GM21529 (cell line): ENCODE measurements around the gene SMAD6.

Source experiments
- ATAC-seq: cut with Tn5 transposase; IDR thresholded peaks from one replicate; pipeline ENCODE4 v1.9.1; 2021; ENCODE audit not compliant: unreplicated experiment

Gene SMAD6

DNA sequence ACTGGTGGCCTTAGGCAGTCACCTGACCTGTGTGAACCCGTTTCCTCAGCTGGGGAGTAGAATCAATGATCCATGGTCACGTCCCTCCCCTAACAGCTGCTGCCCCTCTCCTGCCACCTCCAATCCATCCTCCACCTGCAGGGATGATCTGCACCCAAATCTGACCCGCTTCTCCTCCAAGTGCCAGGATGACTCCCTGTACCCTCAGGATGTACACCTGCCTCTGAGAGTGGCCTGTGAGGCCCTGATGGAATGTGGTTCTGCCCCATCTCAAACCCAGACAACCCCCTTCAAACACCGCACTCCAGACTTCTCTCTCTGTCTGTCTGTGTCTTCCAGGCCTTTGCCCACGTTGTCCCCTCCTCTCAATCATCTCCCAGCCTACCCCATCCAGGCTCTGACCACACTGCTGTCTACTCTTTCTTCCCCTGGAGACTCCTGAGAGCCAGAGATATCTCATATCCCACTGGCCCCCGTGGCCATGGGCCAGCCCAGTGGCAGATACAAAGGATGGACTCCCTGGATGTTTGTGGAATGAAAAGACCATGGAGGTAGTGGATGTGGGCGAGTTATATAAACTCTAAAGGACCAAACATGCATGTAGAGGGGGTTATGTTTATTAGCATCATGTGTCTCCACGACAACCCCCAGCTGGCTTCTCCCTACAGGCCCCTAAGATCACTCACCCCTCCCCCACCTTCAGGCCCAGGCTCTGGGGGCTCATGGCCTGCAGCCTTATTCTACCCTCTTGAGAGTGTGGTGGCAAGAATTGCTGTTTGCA, 84.9 kb downstream of the SMAD6 start:
- no peak for ATAC-seq

DNA sequence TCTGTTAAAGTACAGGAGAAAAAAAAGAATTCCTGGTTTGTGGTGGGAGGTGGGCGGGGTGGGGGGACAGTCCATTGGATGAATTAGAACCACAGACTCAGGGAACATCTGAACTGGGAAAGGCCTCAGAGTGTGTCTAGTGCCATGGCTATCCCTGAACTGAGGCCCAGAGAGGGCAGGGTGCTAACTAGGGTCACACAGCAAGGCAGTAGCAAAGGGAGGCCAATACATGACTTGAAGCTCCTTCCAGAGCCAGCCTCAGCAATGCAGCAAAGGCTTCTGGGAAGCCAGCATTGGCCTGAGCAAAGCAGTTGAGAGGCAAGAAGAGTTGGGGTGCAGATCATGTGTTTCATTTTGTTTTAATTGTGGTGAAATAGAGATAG, 85.4 kb downstream of the SMAD6 start:
- no peak for ATAC-seq

DNA sequence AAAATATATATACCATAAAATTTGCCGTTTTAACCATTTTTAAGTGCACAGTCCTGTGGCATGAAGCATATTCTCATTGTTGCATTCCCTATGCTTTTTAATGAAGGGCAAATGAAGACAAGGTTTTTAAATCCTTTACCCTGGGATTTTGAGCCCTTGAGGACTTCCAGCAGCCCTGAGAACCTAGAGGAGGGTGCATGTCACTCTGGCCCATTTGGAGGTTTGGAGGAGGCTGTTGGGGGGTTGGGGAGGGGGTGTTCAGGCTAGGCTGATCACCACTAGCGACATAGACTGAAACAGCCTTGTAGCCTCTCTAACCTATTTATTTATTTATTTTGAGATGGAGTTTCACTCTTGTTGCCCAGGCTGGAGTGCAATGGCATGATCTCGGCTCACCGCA, 86.0 kb downstream of the SMAD6 start:
- ATAC-seq = no peak

DNA sequence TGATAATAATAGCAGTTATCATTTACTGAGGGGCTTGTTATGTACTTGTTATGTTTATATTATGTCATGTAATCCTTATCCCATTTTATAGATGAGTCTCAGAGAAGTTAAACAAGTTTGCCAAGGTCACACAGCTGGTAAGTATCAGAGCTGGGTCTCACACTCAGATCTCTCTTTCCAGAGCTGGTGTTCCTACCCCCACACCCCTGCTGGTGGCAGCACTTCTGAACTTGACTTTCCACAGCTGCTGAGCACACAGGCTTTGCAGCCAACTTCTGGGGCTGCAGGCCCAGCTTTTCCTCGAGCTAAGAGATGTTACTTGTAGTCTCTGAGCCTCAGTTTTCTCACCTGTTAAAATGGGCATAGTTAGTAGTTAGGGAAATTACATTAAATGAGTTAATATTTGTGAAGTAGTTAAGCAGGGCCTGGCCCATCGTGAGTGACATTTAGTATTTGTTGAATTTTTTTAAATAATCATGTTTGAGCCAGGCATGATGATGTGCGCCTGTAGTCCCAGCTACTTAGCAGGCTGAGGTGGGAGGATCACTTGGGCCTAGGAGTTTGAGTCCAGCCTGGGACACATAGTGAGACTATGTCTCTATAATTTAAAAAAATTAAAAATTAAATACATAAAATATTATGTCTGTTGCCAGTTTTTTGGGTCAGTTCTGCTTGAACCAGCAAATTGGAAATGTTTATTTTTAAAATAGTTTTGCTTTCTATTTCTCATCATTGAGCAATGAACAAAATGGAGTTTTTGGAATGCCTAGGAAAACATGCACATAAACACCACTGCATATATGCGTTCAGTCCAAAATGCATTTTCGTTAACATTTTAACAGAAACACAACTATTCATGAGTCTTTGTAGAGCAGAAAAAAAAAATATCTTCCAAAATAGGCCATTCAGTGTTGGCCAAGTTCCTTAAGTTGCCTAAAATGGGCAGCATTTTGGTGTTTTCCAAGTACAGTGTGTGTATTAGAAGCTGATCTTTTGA, 87.3 kb downstream of the SMAD6 start:
- ATAC-seq = no peak

DNA sequence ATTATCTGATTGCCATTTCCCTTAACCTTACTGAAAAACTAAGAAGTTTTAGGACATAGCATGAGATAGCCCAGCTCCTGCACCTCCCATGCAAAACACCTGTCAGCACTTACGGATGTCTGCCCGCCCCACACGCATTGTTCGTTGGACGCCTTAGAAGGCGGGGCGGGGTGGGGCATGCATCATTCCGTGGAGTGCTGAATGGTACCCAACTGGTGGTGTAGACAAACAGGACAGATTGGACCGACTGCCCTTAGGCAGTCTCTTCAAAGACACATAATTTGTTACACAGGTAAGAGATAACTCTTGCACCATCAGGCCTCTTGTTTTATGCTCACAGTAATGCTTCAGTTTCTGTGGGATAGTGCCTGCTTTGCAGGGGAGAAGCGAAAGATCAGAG, 93.8 kb downstream of the SMAD6 start:
- ATAC-seq = no peak

DNA sequence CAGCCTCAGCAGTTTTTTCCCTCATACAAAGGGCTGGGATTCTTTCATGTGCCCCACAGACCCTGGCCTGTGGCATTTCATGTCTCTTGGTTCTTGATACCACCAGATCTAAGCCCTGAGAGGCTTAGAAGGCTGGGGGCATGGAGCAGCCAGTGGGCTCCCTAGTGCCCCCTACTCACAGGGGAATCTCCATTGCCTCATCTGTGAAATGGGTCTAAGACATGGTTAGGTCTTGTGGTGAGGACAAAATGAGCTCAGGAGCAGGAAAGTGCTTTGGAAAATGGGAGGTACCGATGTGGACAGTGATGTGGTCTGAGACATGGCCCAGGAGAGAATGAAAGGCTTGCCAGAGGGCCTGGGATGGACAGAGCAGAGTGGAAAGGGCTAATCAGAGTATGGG, 94.3 kb downstream of the SMAD6 start:
- no peak for ATAC-seq

DNA sequence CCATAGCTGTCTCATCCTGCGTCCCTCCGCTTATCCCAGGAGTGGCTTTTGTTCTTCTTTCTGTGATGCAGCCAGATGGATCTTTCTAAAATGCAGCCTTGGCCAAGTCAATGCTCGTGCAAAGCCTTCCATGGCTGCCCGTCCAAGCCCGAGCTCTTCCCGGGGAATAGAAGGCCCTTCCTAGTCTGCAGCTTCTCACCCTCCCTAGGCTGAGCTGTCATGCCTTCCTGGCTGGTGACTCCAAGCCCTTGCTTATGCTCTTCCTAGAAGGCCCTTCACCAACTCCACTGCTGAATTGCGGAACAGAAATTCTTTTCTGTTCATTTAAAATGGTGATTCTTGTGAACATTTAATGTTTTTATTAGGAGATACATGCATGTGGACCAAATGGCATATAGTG, 95.9 kb downstream of the SMAD6 start:
- no peak for ATAC-seq

DNA sequence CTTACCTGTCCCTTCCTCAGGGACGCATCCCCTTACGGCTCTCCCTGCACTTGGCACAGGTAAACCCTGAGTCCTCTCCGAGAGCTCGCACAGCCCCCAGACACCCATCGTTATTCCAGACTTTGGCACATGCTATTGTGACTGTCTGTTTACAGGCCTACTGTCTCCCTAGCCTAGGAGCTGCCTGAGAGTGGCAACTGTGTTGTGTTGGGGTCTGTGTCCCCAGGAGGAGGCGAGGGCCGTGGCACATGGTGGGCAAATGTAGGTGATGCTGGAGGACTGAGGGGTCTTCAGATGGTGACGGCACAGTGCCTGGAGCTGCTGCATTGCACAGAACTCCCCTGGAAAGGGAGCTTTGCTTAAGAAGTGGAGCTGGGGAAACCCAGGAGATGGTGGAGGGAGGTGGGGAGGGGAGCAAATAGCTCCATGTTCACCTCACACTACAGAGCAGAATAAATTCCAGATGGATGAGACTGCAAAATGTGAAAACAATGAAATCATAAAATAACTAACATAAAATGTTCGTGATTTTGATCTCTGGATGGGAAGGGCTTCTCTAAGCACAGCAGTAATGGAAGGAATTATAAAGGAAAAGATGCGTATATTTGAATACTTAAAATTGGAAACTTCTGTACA, 96.5 kb downstream of the SMAD6 start:
- ATAC-seq = no peak

DNA sequence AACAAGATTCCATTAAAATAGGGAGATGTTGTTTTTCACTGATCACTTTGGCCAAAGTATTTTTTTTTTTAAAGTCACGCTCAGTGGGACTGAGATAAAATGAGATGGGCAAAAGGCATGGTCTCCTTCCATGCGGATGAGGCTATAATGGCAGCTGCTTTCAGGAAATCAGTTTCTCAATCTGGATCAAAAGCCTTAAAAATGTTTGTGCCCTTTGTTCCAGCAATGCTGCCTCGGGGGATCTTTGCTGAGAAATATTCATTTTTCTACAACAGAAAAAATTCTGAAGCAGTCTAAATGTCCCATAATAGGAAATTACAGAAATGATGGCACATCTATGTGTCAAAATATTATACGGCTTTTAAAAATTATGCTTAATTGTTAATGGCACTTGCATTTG, 97.2 kb downstream of the SMAD6 start:
- no peak for ATAC-seq

DNA sequence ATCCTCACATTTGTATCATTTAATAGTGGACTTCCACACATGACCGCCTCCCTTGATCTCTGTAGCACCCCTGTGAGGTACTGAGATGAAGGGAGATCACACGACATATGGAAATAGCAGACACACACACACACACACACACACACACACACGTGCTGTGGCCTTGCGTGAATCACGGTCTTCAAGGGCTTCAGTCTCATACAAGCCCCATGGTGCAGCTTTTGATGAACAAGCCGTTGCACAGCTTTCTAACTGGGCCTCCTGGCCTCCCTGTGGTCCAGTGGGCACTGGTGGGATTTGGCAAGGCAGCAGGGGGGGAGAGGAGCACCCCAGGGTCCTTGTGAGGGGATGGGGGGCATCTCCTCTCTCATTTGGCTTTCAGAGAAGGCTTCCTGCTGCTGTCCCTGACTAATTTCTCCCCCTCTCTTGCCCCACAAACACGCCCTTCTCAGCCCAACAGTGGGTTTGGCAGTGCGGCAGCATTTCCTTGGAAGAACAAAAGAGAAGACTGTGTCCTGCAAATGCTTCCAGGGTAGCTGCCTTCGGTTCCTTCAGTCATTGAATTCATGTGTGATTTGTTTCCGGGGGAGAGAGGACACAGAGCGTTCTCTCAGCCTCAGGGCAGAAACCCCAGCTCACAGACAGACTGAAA, 98.7 kb downstream of the SMAD6 start:
- no peak for ATAC-seq

DNA sequence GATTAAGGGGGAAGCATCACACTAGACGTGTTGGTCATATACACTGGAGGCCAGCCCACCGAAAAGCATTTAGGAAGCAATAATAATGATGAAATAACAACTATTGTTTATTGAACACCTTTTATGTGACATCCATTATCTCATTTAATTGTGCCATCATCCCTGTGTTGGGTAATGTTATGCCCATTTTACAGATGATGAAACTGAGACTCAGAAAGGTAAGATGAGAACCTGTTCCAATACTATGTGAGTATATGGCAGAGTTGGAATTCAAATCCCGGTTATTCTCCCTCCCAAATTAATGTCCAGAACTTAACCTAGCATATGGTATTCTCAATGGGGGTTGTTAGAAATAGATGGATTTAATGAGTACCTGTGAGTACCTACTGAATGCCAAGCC, 99.2 kb downstream of the SMAD6 start:
- no peak for ATAC-seq

DNA sequence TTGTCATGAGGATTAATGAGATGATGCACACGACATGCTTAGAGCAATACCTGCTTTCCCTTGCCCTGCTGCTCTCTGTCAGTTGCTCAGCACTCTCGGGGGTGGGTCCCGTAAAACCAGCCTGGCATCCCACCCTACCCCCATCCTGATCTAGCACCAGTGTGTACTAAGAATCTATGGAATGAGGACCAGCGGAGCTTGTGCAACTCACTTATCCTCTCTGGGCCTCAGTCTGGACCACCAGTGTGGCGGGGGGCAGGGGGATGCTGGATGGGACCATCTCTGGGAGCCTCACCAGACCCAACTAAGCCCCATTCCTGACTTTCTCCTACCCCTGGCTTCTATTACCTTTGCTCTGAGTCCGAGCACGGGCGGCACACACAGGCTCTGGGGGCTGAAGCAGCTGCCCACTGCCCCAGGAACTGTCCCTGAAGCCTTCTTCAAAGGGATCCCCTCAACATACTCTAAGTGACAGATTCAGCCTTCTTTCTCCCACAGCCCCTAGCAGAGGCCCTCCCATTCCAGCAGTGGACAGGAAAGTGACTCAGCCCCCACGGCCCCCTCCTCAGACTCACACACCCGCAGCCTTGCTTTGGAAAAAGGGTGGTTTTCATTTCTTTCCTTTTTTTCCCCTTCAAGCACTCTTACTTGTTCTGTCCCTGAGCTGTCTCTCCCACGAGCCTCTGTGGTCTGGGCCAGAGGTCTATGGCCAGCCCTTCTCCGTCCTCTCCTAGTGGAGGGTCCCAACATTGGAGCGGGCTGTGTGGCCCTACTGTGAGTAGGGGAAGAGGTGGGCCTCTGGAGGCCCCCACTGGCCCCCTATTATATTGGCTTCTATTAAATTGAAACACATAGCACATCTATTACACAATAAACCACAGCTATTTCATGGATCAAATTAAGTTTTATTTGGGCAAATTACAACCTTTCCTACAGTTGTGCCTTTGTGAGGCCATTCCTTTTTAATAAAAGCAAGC, 100.3 kb downstream of the SMAD6 start:
- no peak for ATAC-seq

DNA sequence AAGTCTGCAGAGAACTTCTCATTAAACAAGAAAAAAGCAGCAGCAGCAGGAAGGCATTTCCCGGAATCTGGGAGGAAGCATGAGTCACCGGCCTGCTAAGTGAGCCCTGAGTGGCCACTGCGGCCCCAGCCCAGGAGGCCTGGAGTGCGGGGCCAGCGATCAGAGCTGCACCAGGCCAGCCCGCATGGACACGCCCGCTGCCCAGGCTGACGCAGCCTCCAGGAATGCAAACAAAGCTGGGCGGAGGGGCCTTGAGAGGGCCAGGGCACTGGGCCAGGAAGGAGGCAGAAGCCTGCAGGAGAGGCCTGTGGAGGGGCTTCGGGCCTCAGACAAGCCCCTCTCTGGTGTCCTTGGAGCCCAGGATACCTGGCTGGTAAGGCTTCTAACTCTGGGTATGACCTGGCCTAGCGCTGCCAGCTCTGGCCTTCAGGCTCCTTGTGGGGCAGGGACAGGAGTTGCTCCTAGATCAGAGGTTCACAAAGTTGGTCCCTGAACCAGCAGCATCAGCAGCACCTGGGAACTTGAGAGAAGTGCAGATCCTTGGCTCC, 101.2 kb downstream of the SMAD6 start:
- no peak for ATAC-seq

DNA sequence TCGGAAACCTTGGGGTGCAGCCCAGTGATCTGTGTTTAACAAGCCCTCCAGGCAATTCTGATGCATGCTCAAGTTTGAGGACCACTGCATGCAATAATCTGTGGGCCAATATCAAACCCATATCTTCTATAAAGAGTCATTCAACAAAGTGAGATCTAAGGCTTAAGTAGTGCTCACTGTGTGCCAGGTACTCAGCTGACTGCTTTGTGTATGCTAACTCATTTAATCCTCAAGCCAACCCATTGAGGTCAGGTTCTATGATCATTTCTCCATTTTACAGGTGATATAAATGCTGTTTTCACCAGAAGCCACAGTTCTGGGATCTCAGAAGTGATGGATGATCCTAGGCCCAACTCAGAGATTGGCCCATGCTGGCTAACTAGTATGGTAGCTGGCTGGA, 101.7 kb downstream of the SMAD6 start:
- no peak for ATAC-seq

DNA sequence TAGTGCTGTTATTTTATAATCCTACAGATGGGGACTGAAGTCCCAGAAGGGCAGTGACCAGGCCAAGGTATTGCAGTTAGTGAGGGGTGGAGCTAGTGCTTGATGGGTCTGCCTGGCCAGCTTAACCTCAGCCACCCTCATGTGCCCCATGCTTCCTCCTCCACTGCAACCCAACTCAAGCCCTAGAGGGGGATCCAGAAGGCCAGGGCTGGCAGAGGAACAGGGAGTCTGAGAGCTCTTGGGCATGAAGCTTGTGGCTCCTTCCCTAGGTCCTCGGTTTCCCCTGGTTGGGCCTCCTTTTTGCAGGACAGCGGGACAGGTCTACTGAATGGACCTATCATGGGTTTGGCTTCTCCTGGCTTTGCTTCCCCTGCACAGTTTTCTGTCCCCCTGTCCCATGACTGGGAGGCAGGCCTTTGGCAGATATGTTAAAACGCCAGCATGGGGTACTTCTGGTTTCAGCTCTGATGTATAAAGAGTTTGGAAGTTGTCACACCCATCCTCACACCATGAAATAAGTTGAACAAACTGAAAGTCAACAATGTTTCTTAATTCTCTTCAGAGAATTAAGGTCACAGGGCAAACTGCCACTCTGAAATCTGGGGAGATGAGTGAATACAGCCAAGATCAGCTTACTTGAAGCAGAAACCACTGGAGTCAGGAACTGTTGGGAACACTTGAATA, 103.3 kb downstream of the SMAD6 start:
- no peak for ATAC-seq

DNA sequence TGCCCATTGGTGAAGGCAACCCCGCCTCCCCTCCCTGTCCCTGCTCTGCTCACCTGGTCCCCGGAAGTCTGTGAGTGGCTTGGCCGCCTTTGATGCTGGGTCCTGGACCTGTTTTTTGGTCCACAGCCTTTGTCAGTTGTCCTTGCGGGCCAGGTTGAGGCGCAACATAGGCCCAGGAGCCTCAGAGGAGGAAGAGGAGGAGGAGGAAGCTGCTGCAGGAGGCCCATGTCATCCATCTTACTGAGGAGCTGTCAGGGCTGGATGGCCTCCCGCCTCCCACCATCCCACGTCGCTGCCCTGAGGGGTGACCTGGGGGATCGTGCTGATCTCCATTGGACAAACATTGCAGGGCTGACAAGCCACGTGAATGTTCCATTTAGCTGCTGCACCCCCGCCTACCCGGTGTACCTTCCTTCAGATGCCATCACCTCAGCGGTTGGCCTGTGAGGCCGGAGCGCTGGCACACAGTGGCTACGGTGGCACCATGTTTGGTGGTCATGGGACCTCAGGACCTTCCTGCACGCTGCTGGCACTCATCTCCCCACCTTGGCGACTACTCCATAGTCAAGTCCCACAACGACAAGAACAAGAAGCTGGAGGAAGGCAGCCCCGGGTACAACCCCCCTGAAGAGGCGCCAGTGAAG, 106.3 kb downstream of the SMAD6 start:
- no peak for ATAC-seq

DNA sequence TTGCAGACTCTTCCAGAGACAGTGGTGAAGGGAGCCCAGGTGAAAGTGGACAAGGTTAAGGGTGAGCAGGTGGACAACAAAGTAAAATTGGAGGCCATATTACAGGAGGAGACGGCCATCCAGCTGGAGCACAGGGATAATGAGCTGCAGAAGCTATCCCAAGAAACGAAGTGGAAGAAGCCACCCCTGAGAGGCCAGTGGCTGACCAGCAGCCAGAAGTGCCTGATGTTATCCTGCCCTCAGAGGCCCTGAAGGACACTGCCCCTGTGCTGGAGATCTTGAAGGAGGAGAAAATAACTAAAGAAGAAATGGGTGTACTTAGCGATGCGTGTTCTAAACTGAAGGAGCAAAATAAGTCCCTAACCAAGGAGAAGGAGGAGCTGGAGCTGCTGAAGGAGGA, 107.6 kb downstream of the SMAD6 start:
- no peak for ATAC-seq

DNA sequence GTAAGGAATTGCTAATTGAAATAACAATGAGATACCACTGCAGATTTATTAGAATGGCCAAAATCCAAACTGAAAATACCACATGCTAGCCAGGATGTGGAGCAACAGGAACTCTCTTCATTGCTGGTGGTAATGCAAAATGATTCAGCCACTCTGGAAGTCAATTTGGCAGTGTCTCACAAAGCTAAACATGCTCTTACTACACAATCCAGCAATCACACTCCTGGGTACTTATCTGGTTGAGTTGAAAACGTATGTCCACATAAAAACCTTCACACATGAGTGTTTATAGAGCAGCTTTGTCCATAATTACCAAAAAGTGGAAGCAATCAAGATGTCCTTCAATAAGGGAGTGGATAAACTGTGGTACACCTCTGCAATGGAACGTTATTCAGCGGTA, 113.3 kb downstream of the SMAD6 start:
- ATAC-seq = no peak

DNA sequence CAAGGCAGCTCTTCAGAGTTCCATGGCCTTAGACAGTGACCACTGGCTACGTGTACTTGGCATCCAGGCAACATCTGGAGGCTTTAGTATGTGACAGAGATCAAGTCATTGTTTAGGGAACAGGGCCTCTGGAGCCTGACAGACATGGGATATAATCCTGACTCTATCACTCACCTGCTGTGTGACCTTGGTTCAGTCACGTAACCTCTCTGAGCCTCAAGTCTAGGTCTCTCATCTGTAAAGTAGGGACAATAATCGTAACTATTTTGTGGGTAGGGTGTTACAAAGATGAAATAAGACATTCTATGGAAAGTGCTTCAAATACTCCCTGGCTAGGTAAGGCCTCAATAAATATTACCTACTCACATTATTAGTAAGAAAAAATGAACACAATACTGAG, 114.2 kb downstream of the SMAD6 start:
- no peak for ATAC-seq
